H9 (cell line): Measurements from ENCODE around the gene ANKS1B. TPM values are rescaled to one million over a fixed set of nuclear protein-coding genes. Genes with fewer than 3 reads are reported as not detected.

Experiments used
- DNase-seq: peaks from one replicate; pipeline ENCODE4 v3.0.0-alpha.2; 2017
- H2AFZ ChIP-seq: one replicate; pipeline ENCODE4 v1.6.1; 2013; ENCODE audit warnings: mild to moderate bottlenecking, low read length, control low read depth, moderate library complexity
- H2AK5ac ChIP-seq: 2 replicates; pipeline ENCODE4 v1.6.1; 2013; ENCODE audit warnings: low read length, control low read depth, mixed read lengths; ENCODE audit not compliant: insufficient read length
- H2BK120ac ChIP-seq: one replicate; pipeline ENCODE4 v1.6.1; 2013; ENCODE audit warnings: low read depth, mild to moderate bottlenecking, low read length, control low read depth, inconsistent platforms; ENCODE audit not compliant: poor library complexity, severe bottlenecking
- H2BK12ac ChIP-seq: 2 replicates; pipeline ENCODE4 v1.6.1; 2013; ENCODE audit warnings: low read length, control low read depth, mixed read lengths, low read depth; ENCODE audit not compliant: insufficient read length
- H2BK15ac ChIP-seq: 2 replicates; pipeline ENCODE4 v1.6.1; 2013; ENCODE audit warnings: low read depth, low read length, control low read depth
- H2BK20ac ChIP-seq: one replicate; pipeline ENCODE4 v1.6.1; 2013; ENCODE audit warnings: low read depth, mild to moderate bottlenecking, low read length, control low read depth, inconsistent platforms; ENCODE audit not compliant: poor library complexity, severe bottlenecking
- H2BK5ac ChIP-seq: 2 replicates; pipeline ENCODE4 v1.6.1; 2013; ENCODE audit warnings: low read length, control low read depth, mixed read lengths; ENCODE audit not compliant: insufficient read length
- H3K14ac ChIP-seq: 2 replicates; pipeline ENCODE4 v1.6.1; 2013; ENCODE audit warnings: low read length, control low read depth; ENCODE audit not compliant: insufficient read depth
- H3K18ac ChIP-seq: 2 replicates; pipeline ENCODE4 v1.6.1; 2013; ENCODE audit warnings: low read depth, mild to moderate bottlenecking, mixed read lengths, low read length, control low read depth; ENCODE audit not compliant: insufficient read length
- H3K23ac ChIP-seq: 2 replicates; pipeline ENCODE4 v1.6.1; 2013; ENCODE audit warnings: low read length, control low read depth, mixed read lengths, low read depth; ENCODE audit not compliant: insufficient read length
- H3K23me2 ChIP-seq: 2 replicates; pipeline ENCODE4 v1.6.1; 2013; ENCODE audit warnings: low read depth, mild to moderate bottlenecking, mixed read lengths, low read length, control low read depth; ENCODE audit not compliant: insufficient read length, poor library complexity, severe bottlenecking
- H3K27ac ChIP-seq: 2 replicates; pipeline ENCODE4 v1.5.1; 2013; ENCODE audit warnings: low read length, control low read depth, mixed read lengths, low read depth; ENCODE audit not compliant: insufficient read length
- H3K27me3 ChIP-seq: 2 replicates; pipeline ENCODE4 v1.6.1; 2013; ENCODE audit warnings: low read length, control low read depth, inconsistent platforms; ENCODE audit not compliant: insufficient read depth
- H3K4ac ChIP-seq: 2 replicates; pipeline ENCODE4 v1.6.1; 2013; ENCODE audit warnings: low read depth, mild to moderate bottlenecking, control low read depth, inconsistent platforms, low read length, moderate library complexity
- H3K4me1 ChIP-seq: 2 replicates; pipeline ENCODE4 v1.6.1; 2013; ENCODE audit warnings: low read length, control low read depth, inconsistent platforms; ENCODE audit not compliant: insufficient read depth
- H3K4me2 ChIP-seq: 2 replicates; pipeline ENCODE4 v1.6.1; 2013; ENCODE audit warnings: low read length, control low read depth, mixed read lengths; ENCODE audit not compliant: insufficient read length, insufficient read depth
- H3K56ac ChIP-seq: 2 replicates; pipeline ENCODE4 v1.6.1; 2013; ENCODE audit warnings: low read depth, mild to moderate bottlenecking, mixed read lengths, low read length, control low read depth; ENCODE audit not compliant: insufficient read length
- H3K79me1 ChIP-seq: 2 replicates; pipeline ENCODE4 v1.6.1; 2013; ENCODE audit warnings: low read depth, mild to moderate bottlenecking, moderate library complexity, low read length, control low read depth, inconsistent platforms; ENCODE audit not compliant: insufficient read depth, poor library complexity, severe bottlenecking
- H3K79me2 ChIP-seq: 2 replicates; pipeline ENCODE4 v1.6.1; 2013; ENCODE audit warnings: low read length, control low read depth, inconsistent platforms; ENCODE audit not compliant: insufficient read depth
- H3K9ac ChIP-seq: 2 replicates; pipeline ENCODE4 v1.6.1; 2013; ENCODE audit warnings: low read length, control low read depth, mixed read lengths; ENCODE audit not compliant: insufficient read length; ENCODE audit errors: extremely low read depth
- H3K9me3 ChIP-seq: one replicate; pipeline ENCODE4 v1.6.1; 2013; ENCODE audit warnings: low read depth, low read length, inconsistent platforms; ENCODE audit not compliant: control insufficient read depth
- H3T11ph ChIP-seq: one replicate; pipeline ENCODE4 v1.6.1; 2013; ENCODE audit warnings: mild to moderate bottlenecking, low read length, control low read depth, inconsistent platforms
- H4K20me1 ChIP-seq: one replicate; pipeline ENCODE4 v1.6.1; 2013; ENCODE audit not compliant: control insufficient read depth, insufficient read length, insufficient read depth
- H4K5ac ChIP-seq: 2 replicates; pipeline ENCODE4 v1.6.1; 2013; ENCODE audit warnings: low read depth, mild to moderate bottlenecking, mixed read lengths, low read length, control low read depth; ENCODE audit not compliant: insufficient read length
- H4K8ac ChIP-seq: replicated peaks from 2 replicates; pipeline ENCODE4 v1.6.1; 2013; ENCODE audit warnings: low read length, control low read depth, mixed read lengths, low read depth; ENCODE audit not compliant: insufficient read length
- H4K91ac ChIP-seq: 2 replicates; pipeline ENCODE4 v1.6.1; 2013; ENCODE audit warnings: low read depth, mild to moderate bottlenecking, moderate library complexity, mixed read lengths, low read length, control low read depth; ENCODE audit not compliant: insufficient read length
- H3K27ac Mint-ChIP-seq, 3 experiments: 2 replicates in 2 of 3; 3 replicates in 1 of 3; pipeline ENCODE4 v1.8.0; 2020 to 2021; ENCODE audit warnings: mixed read lengths in 3 of 3, mild to moderate bottlenecking in 1 of 3, moderate library complexity in 1 of 3
- H3K27me3 Mint-ChIP-seq: 2 replicates; pipeline ENCODE4 v1.8.0; 2021; ENCODE audit warnings: low read depth, mild to moderate bottlenecking, moderate library complexity, mixed read lengths
- H3K36me3 Mint-ChIP-seq, 3 experiments: 2 replicates in 2 of 3; 3 replicates in 1 of 3; pipeline ENCODE4 v1.8.0; 2020 to 2021; ENCODE audit warnings: low read depth in 3 of 3, mixed read lengths in 3 of 3; ENCODE audit not compliant: insufficient read depth in 1 of 3
- H3K4me1 Mint-ChIP-seq, 2 experiments: 2 replicates each; pipeline ENCODE4 v1.8.0; 2020; ENCODE audit warnings: mixed read lengths in 2 of 2
- H3K4me3 Mint-ChIP-seq, 2 experiments: 2 replicates in 1 of 2; 3 replicates in 1 of 2; pipeline ENCODE4 v1.8.0; 2020 to 2021; ENCODE audit warnings: mild to moderate bottlenecking in 2 of 2, mixed read lengths in 2 of 2, moderate library complexity in 1 of 2
- H3K9me3 Mint-ChIP-seq, 2 experiments: 2 replicates in 1 of 2; 3 replicates in 1 of 2; pipeline ENCODE4 v1.8.0; 2020; ENCODE audit warnings: mild to moderate bottlenecking in 2 of 2, mixed read lengths in 2 of 2, moderate library complexity in 1 of 2
- CTCF ChIP-seq: fragments of 200-600 bp; sonication (generic); conservative IDR thresholded peaks from 3 replicates; pipeline ENCODE4 v1.8.0; 2021; ENCODE audit warnings: antibody characterized with exemption, mild to moderate bottlenecking
- total RNA-seq: library from RNA; stranded (reverse); gene quantifications from 2 replicates; pipeline ENCODE4 v1.2.1, GENCODE V29; 2021

ANKS1B gene
- total RNA-seq, 1 experiment from 2014 or later: 4.1 TPM

DNA sequence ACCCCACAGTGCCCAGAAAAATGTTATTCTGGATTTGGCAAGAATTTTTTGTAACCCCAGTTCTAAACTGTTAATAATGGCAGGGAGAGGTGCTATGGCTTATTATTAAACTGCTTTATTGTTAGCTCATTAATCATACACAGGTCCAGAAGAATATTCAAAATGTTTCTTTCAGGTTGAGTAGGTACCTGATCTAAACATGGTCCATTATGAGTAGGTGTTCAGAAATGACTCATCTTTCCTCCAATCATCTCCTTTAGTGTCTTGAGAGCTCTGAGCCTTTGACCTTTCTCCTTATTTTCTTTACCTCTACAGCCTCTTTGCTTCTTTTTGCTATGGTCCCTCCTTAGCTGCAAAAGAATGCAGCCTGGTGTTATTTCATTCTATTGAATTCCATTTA is 548.2 kb downstream of the ANKS1B start:
- H3K27me3 ChIP-seq: no peaks in the 10 kb centered on the region
- H3K23me2 ChIP-seq: no peaks in the 10 kb centered on the region
- Mint-ChIP-seq H3K4me3 (no peak overlapping the region), H3K36me3 (no peaks in the 10 kb centered on the region), H3K9me3 (no peaks in the 10 kb centered on the region; a peak in 1 of 5 replicates), H3K27ac (peak overlapping the region in 1 of 3 experiments; percentile 33; a peak in 2 of 7 replicates), H3K27me3 (no peaks in the 10 kb centered on the region), H3K4me1 (peaks cover 14 to 18% of the 10 kb centered on the region in 2 experiments)
- no peaks in the 10 kb centered on the region for H3K9me3 ChIP-seq
- no peak overlapping the region for H3K4me2 ChIP-seq
- H4K91ac ChIP-seq: no peak overlapping the region
- no peak overlapping the region for H3K14ac ChIP-seq
- no peak overlapping the region for H2BK15ac ChIP-seq
- H4K5ac ChIP-seq: no peak overlapping the region
- no peak overlapping the region for H3K4ac ChIP-seq
- no peak overlapping the region for H3T11ph ChIP-seq
- no peak overlapping the region for H2AFZ ChIP-seq
- no peak overlapping the region for H2BK20ac ChIP-seq
- H3K23ac ChIP-seq: no peak overlapping the region
- H3K9ac ChIP-seq: no peak overlapping the region
- H2BK12ac ChIP-seq: no peak overlapping the region
- H2BK120ac ChIP-seq: no peak overlapping the region
- no peak for DNase-seq
- H4K20me1 ChIP-seq: no peaks in the 10 kb centered on the region
- no peak overlapping the region for H3K18ac ChIP-seq
- no peak overlapping the region for H2BK5ac ChIP-seq
- no peak overlapping the region for H2AK5ac ChIP-seq
- peaks cover 6% of the 10 kb centered on the region for H3K4me1 ChIP-seq
- no peak for TF ChIP-seq CTCF
- no peaks in the 10 kb centered on the region for H3K79me2 ChIP-seq
- no peak overlapping the region for H4K8ac ChIP-seq
- H3K56ac ChIP-seq: no peak overlapping the region
- no peak overlapping the region for H3K27ac ChIP-seq
- no peaks in the 10 kb centered on the region for H3K79me1 ChIP-seq
